Measurements from ENCODE around the gene GABPA. TPM values are rescaled to one million over a fixed set of nuclear protein-coding genes. Genes with fewer than 3 reads are reported as not detected.

Gene GABPA
- total RNA-seq, 2 experiments from 2014 or later: 21.9 to 33.2 TPM

DNA sequence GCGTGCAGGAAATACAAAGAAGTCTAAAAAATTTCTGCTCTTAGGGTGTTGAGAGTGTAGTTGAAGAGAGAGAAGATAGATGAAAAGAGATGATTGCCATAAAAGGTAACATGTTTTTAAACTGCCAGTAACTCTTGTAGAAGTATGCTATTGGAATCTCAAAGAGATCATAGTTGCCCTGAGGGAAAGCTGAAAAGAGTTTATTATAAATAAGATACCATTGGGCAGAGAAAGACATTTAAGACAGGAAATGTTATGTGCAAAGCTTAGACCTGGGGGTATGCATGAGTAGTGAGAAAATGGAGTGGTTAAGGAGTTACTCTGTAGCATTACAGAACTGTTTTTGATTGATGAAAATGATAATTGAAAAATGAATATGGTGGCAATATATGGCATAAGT lies 17.6 kb downstream of the GABPA start:
- ChIA-PET CTCF (ENCODE audit: unreplicated experiment) (no interaction called here), POLR2A (interaction anchor here (0.5 to 1.4 kb wide), 4 partner anchors 9 to 229 kb away, joined by 3 to 7 read pairs (median 6); no protein-coding TSS in a partner anchor)
- TF ChIP-seq, protein P1, sequence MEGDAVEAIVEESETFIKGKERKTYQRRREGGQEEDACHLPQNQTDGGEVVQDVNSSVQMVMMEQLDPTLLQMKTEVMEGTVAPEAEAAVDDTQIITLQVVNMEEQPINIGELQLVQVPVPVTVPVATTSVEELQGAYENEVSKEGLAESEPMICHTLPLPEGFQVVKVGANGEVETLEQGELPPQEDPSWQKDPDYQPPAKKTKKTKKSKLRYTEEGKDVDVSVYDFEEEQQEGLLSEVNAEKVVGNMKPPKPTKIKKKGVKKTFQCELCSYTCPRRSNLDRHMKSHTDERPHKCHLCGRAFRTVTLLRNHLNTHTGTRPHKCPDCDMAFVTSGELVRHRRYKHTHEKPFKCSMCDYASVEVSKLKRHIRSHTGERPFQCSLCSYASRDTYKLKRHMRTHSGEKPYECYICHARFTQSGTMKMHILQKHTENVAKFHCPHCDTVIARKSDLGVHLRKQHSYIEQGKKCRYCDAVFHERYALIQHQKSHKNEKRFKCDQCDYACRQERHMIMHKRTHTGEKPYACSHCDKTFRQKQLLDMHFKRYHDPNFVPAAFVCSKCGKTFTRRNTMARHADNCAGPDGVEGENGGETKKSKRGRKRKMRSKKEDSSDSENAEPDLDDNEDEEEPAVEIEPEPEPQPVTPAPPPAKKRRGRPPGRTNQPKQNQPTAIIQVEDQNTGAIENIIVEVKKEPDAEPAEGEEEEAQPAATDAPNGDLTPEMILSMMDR (conservative IDR thresholded peaks at IDR 0.05; ENCODE audit: low read length): no peak
- no peak for TF ChIP-seq EZH2phosphoT487 (IDR thresholded peaks at IDR 0.05; ENCODE audit: borderline replicate concordance, low read depth, low read length)
- no TSS peak for BruUV-seq (replicated peaks)
- Histone ChIP-seq H4K20me1 (ENCODE audit: insufficient read depth, low read length) (no peaks in the 10 kb centered on the region), H3K4me2 (ENCODE audit: low read length) (no peak overlapping the region), H3K36me3 (ENCODE audit: insufficient read depth, low read length) (peaks cover 95% of the 10 kb centered on the region), H3K9me3 (ENCODE audit: low read length) (no peaks in the 10 kb centered on the region), H3K79me2 (ENCODE audit: insufficient read depth, low read depth, low read length) (no peaks in the 10 kb centered on the region; the same call in 1 of the 2 replicates), H3K27ac (ENCODE audit: low read depth, low read length, poor library complexity, severe bottlenecking) (no peak overlapping the region), H3K4me1 (ENCODE audit: insufficient read depth, low read length, poor library complexity, severe bottlenecking) (no peaks in the 10 kb centered on the region), H2AFZ (ENCODE audit: low read length) (no peak overlapping the region), H3K4me3 (ENCODE audit: low read depth, low read length, poor library complexity, severe bottlenecking) (no peak overlapping the region), H3K9me2 (ENCODE audit: insufficient read depth, low read length) (no peaks in the 10 kb centered on the region)
- DNase-seq (ENCODE audit: low spot score): no peak
- intact Hi-C loops (cut with micrococcal nuclease; ENCODE audit: unreplicated experiment): no loop called here

DNA sequence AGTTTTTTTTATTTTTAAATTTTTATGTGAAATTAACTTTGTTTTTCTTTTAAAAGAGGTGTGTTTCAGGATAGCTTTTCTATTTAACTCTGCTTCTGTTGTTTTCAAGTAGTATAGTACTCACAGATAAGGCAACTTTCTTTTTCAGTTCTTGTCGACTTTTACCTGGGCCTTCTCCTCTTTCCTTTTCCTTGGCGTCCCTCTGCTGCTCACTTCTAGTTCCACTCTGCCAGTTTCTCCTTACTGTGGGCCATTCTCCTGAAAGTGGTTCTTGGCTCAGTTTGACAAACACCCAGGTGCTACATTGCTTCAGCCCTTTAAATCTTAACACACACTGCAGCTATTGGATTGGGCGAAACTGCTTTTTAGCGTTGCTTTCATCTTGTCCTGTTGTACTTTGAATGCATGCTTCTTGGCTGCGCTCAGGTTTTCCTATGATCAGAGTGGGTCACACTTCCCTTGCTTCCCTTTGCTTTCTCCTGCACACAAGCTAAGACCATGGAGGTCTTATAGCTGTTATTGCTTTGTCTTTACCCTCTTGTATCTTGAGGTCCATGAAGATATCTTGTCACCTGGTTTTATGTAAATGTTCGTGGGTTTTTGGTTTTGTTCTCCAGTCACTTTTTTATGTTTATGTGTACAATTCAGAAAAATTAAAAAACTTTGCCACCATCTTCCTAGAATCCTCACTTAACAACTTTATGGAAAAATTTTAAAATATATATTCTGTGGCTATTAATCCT lies 21.6 kb downstream of the GABPA start:
- DNase-seq (ENCODE audit: low spot score): no peak
- no peak overlapping the region for H3K27ac ChIP-seq (ENCODE audit: low read depth, low read length, poor library complexity, severe bottlenecking)
- ChIA-PET POLR2A (no interaction called here), CTCF (ENCODE audit: unreplicated experiment) (no interaction called here)
- TF ChIP-seq EZH2phosphoT487 (IDR thresholded peaks at IDR 0.05; ENCODE audit: borderline replicate concordance, low read depth, low read length): no peak
- TF ChIP-seq, protein P1 (conservative IDR thresholded peaks at IDR 0.05; ENCODE audit: low read length): no peak
- no peaks in the 10 kb centered on the region; the same call in 1 of the 2 replicates for H3K79me2 ChIP-seq (ENCODE audit: insufficient read depth, low read depth, low read length)
- no TSS peak for BruUV-seq (replicated peaks)
- H3K4me2 ChIP-seq (ENCODE audit: low read length): no peak overlapping the region
- no peaks in the 10 kb centered on the region for H3K9me3 ChIP-seq (ENCODE audit: low read length)
- H3K4me3 ChIP-seq (ENCODE audit: low read depth, low read length, poor library complexity, severe bottlenecking): no peak overlapping the region
- intact Hi-C loops (cut with micrococcal nuclease; ENCODE audit: unreplicated experiment): no loop called here
- H3K36me3 ChIP-seq (ENCODE audit: insufficient read depth, low read length): peaks cover 99% of the 10 kb centered on the region
- H3K4me1 ChIP-seq (ENCODE audit: insufficient read depth, low read length, poor library complexity, severe bottlenecking): no peaks in the 10 kb centered on the region
- no peaks in the 10 kb centered on the region for H4K20me1 ChIP-seq (ENCODE audit: insufficient read depth, low read length)
- no peaks in the 10 kb centered on the region for H3K9me2 ChIP-seq (ENCODE audit: insufficient read depth, low read length)
- H2AFZ ChIP-seq (ENCODE audit: low read length): no peak overlapping the region

DNA sequence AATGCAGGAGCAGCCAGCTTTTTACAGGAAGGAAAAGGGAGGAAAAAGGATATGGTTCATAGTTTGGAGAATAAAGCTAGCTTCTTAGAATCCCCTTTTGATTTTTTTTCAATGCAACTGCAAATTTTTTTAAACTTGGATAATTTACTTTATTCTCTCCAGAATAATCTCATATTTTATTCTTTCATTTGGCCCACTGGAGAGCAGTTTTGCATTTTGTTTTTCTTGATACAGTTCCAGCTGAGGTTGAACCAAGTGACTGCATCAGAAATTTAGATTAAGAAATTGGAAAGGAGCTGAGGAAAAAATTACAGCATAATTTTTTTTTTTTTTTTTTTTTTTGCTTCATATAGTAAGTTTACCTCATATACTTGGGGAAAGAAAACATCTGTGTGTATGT lies 22.8 kb downstream of the GABPA start:
- Histone ChIP-seq H2AFZ (ENCODE audit: low read length) (no peak overlapping the region), H3K36me3 (ENCODE audit: insufficient read depth, low read length) (peaks cover 99% of the 10 kb centered on the region), H3K9me3 (ENCODE audit: low read length) (no peaks in the 10 kb centered on the region), H3K4me2 (ENCODE audit: low read length) (no peak overlapping the region), H3K9me2 (ENCODE audit: insufficient read depth, low read length) (no peaks in the 10 kb centered on the region), H3K79me2 (ENCODE audit: insufficient read depth, low read depth, low read length) (no peaks in the 10 kb centered on the region; the same call in 1 of the 2 replicates), H3K27ac (ENCODE audit: low read depth, low read length, poor library complexity, severe bottlenecking) (no peak overlapping the region), H4K20me1 (ENCODE audit: insufficient read depth, low read length) (no peaks in the 10 kb centered on the region), H3K4me1 (ENCODE audit: insufficient read depth, low read length, poor library complexity, severe bottlenecking) (no peaks in the 10 kb centered on the region), H3K4me3 (ENCODE audit: low read depth, low read length, poor library complexity, severe bottlenecking) (no peak overlapping the region)
- POLR2A ChIA-PET: interaction anchor here (0.5 to 1.8 kb wide), 14 partner anchors 9 to 740 kb away, joined by 3 to 15 read pairs (median 5); no protein-coding TSS in a partner anchor
- no peak for TF ChIP-seq EZH2phosphoT487 (IDR thresholded peaks at IDR 0.05; ENCODE audit: borderline replicate concordance, low read depth, low read length)
- TF ChIP-seq, protein P1 (conservative IDR thresholded peaks at IDR 0.05; ENCODE audit: low read length): no peak
- CTCF ChIA-PET (ENCODE audit: unreplicated experiment): no interaction called here
- no peak for DNase-seq (ENCODE audit: low spot score)
- BruUV-seq (replicated peaks): no TSS peak
- intact Hi-C loops (cut with micrococcal nuclease; ENCODE audit: unreplicated experiment): no loop called here
